Measurements from ENCODE around the gene ZMIZ1.

The ZMIZ1 gene

DNA sequence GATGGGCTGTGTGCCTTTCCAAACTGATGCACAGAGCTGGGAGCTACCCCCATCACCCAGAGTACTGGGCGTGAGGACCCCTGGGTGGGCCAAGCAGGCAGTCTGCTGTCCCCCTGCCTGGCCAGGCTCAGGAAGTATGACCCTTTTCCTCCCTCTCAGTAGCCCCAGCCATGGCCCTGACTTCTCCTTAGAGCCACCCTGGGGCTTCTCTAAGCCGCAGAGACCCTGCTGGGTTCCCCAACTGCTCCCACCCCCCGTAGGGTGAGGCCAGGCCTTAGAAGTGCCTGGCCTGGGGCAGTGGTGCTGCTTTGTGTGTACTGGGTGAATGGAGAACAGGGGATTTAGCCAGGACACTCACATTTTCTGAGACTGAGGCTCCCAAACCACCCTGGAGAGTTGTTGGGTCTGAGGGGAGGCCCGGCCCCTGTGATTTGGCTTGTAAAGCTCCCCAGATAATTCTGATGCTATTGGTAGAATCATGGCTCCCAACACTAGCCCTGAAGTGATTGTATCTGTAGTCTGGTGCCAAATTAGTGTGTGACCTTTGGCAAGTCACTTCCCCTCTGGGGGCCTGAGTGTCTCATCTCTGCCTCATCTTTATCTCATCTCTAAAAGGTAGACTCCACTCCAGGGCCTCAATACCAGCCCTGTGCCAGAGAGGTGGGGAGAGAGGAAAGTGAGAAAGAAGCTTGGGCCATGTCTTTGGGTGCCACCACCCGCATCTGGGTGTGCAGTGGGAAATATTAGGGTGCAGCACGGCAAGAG, 178.8 kb downstream of the ZMIZ1 start:
- Histone ChIP-seq H2AK5ac (ENCODE audit: low read length, severe bottlenecking) (no peak overlapping the region), H4K91ac (ENCODE audit: low read length) (peak overlapping the region; percentile 90), H3K9ac (ENCODE audit: low read length) (no peak overlapping the region), H2BK120ac (ENCODE audit: low read depth, low read length) (peak overlapping the region; percentile 77), H3K9me3 (ENCODE audit: control insufficient read depth, low read length) (no peaks in the 10 kb centered on the region), H2BK5ac (ENCODE audit: low read depth, low read length, poor library complexity, severe bottlenecking) (no peak overlapping the region), H3K4me3 (ENCODE audit: insufficient read depth in 1 of 2, low read depth in 1 of 2, low read length in 2 of 2) (no peak overlapping the region), H3K18ac (ENCODE audit: low read depth in 1 of 2, low read length in 2 of 2) (peak overlapping the region; percentile 63 to 81), H3K27ac (ENCODE audit: low read length, poor library complexity, severe bottlenecking) (no peak overlapping the region), H2BK12ac (ENCODE audit: low read length in 2 of 2) (peak overlapping the region; percentile 12 to 59), H3K4ac (ENCODE audit: low read depth in 1 of 2, low read length in 2 of 2) (peak overlapping the region; percentile 30 to 53), H4K8ac (ENCODE audit: low read length) (peak overlapping the region; percentile 0), H3K4me1 (ENCODE audit: control insufficient read depth, insufficient read depth, low read depth, low read length) (peaks cover 51% of the 10 kb centered on the region), H3K4me2 (ENCODE audit: low read length, poor library complexity, severe bottlenecking) (no peak overlapping the region), H3K27me3 (ENCODE audit: control insufficient read depth in 1 of 2, insufficient read depth in 1 of 2, low read length in 2 of 2) (no peaks in the 10 kb centered on the region), H2AFZ (ENCODE audit: low read depth, low read length) (no peak overlapping the region), H3K79me1 (replicated peaks; ENCODE audit: low read length, poor library complexity, severe bottlenecking) (peaks cover 53% of the 10 kb centered on the region), H3K36me3 (ENCODE audit: control insufficient read depth in 1 of 2, insufficient read depth in 2 of 2, low read depth in 1 of 2, low read length in 2 of 2) (peaks cover 6 to 52% of the 10 kb centered on the region in 2 experiments), H3K14ac (ENCODE audit: low read length in 2 of 2) (no peak overlapping the region), H3K23ac (ENCODE audit: low read length in 2 of 2) (peak overlapping the region in 1 of 2 experiments; percentile 16), H2BK15ac (ENCODE audit: low read depth, poor library complexity, severe bottlenecking) (peak overlapping the region; percentile 63)
- 93% methylated on average over 6 of the region's 6 CpGs for WGBS
- no peak for DNase-seq

DNA sequence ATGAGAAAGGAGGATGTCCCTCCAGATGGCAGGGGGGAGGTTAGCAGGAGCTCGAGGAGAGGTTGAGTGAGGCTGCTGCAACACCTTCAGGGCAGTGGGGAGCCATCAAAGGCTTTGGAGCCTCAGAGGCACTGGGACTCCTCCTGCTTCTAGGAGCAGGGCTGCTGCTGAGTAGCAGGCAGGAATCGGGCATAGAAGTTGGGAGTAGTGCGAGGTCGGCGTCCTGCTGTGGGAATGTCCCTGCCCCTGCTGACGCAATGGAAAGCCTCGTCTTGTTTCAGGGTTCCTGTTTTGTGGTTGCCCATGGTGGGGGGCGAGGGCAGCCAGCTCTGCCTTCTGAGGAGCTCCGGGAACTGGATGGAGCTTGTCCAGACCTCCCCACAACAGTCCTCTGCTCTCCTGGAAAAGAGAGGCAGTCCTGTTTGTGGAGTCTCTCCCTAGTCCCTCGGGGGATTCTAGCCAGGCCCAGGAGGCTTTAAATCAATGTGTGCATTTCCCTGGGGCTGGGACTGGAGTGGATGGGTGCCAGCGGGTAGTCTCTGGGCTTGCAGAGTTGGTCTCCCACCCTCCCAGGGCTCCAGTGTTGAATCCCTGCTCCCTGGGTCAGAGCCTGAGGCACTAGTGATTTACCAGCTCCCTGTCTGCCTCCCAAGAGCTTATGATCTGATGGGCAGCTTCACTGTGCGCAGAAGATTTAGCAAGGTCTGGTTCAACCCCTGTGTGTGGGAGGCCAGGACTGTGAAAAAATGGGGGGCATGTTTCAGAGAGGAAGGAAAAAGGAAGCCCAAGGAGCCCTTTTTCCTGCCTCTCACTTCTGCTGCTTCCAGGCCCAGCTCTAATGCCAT, 179.8 kb downstream of the ZMIZ1 start:
- Histone ChIP-seq H2BK120ac (ENCODE audit: low read depth, low read length) (no peak overlapping the region), H3K14ac (ENCODE audit: low read length in 2 of 2) (peak overlapping the region in 1 of 2 experiments; percentile 19), H2AFZ (ENCODE audit: low read depth, low read length) (no peak overlapping the region), H4K8ac (ENCODE audit: low read length) (peak overlapping the region; percentile 59), H3K23ac (ENCODE audit: low read length in 2 of 2) (no peak overlapping the region), H2BK15ac (ENCODE audit: low read depth, poor library complexity, severe bottlenecking) (no peak overlapping the region), H3K9me3 (ENCODE audit: control insufficient read depth, low read length) (no peaks in the 10 kb centered on the region), H3K79me1 (replicated peaks; ENCODE audit: low read length, poor library complexity, severe bottlenecking) (peaks cover 60% of the 10 kb centered on the region), H3K18ac (ENCODE audit: low read depth in 1 of 2, low read length in 2 of 2) (peak overlapping the region; percentile 7 to 23), H3K4me1 (ENCODE audit: control insufficient read depth, insufficient read depth, low read depth, low read length) (peaks cover 47% of the 10 kb centered on the region), H3K27me3 (ENCODE audit: control insufficient read depth in 1 of 2, insufficient read depth in 1 of 2, low read length in 2 of 2) (no peaks in the 10 kb centered on the region), H3K9ac (ENCODE audit: low read length) (peak overlapping the region; percentile 3), H3K4me3 (ENCODE audit: insufficient read depth in 1 of 2, low read depth in 1 of 2, low read length in 2 of 2) (no peak overlapping the region), H4K91ac (ENCODE audit: low read length) (peak overlapping the region; percentile 34), H2BK12ac (ENCODE audit: low read length in 2 of 2) (peak overlapping the region; percentile 6 to 21), H3K4me2 (ENCODE audit: low read length, poor library complexity, severe bottlenecking) (no peak overlapping the region), H3K27ac (ENCODE audit: low read length, poor library complexity, severe bottlenecking) (no peak overlapping the region), H3K4ac (ENCODE audit: low read depth in 1 of 2, low read length in 2 of 2) (peak overlapping the region in 1 of 2 experiments; percentile 0), H3K36me3 (ENCODE audit: control insufficient read depth in 1 of 2, insufficient read depth in 2 of 2, low read depth in 1 of 2, low read length in 2 of 2) (peaks cover 16 to 61% of the 10 kb centered on the region in 2 experiments), H2BK5ac (ENCODE audit: low read depth, low read length, poor library complexity, severe bottlenecking) (no peak overlapping the region), H2AK5ac (ENCODE audit: low read length, severe bottlenecking) (no peak overlapping the region)
- DNase-seq: peak; percentile 66
- 75% methylated on average over 11 of the region's 12 CpGs for WGBS

DNA sequence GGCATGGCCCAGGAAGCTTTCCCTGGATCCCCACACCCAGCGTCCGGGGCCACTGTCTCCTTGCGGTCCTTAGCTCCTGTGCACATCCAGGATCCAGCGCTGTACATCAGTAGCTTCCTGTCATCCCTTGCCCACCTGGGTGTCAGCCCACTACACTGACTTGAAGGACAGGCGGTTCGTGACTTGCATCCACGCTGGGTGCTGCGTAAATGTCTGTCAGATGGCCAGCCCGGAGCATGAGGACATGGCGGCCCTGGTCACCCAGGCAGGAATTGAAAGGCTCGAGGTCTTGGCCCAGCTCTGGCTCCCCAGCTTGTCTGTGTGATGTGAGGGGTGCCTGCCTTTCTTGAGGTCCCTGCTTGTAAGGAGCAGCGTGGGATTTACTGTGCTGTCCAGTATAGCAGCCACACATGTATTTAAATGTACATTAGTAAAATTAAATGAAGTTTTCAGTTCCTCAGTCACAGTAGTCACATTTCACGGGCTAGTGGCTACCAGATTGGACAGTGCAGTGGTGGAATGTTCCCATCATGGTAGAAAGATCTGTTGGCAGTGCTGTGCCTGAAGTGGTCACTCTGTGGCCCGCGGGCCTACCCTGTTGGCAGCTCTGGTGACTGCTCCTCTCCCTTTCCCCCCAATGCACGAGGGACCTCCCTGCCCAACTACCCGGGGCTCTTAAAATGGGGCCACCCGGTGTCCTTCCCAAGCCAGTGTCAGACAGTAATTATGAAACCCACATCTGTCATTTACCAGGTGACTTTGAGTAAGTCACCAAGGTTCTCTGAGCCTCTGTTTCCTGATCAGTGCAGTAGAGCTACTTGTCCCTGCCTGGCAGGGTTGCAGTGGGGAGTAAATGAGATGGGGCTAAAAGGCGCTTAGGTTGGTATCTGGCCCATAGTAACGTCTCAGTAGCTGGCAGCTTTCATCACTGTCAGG, 180.7 kb downstream of the ZMIZ1 start:
- Histone ChIP-seq H3K4ac (ENCODE audit: low read depth in 1 of 2, low read length in 2 of 2) (peak overlapping the region in 1 of 2 experiments; percentile 6), H2BK12ac (ENCODE audit: low read length in 2 of 2) (no peak overlapping the region), H3K36me3 (ENCODE audit: control insufficient read depth in 1 of 2, insufficient read depth in 2 of 2, low read depth in 1 of 2, low read length in 2 of 2) (peaks cover 20 to 63% of the 10 kb centered on the region in 2 experiments), H3K14ac (ENCODE audit: low read length in 2 of 2) (no peak overlapping the region), H4K8ac (ENCODE audit: low read length) (no peak overlapping the region), H2BK15ac (ENCODE audit: low read depth, poor library complexity, severe bottlenecking) (no peak overlapping the region), H3K79me1 (replicated peaks; ENCODE audit: low read length, poor library complexity, severe bottlenecking) (peaks cover 66% of the 10 kb centered on the region), H2BK5ac (ENCODE audit: low read depth, low read length, poor library complexity, severe bottlenecking) (no peak overlapping the region), H3K9me3 (ENCODE audit: control insufficient read depth, low read length) (no peaks in the 10 kb centered on the region), H3K4me1 (ENCODE audit: control insufficient read depth, insufficient read depth, low read depth, low read length) (peaks cover 44% of the 10 kb centered on the region), H2AFZ (ENCODE audit: low read depth, low read length) (no peak overlapping the region), H2AK5ac (ENCODE audit: low read length, severe bottlenecking) (no peak overlapping the region), H3K4me3 (ENCODE audit: insufficient read depth in 1 of 2, low read depth in 1 of 2, low read length in 2 of 2) (no peak overlapping the region), H3K23ac (ENCODE audit: low read length in 2 of 2) (no peak overlapping the region), H3K9ac (ENCODE audit: low read length) (peak overlapping the region; percentile 3), H4K91ac (ENCODE audit: low read length) (peak overlapping the region; percentile 64), H3K18ac (ENCODE audit: low read depth in 1 of 2, low read length in 2 of 2) (no peak overlapping the region), H3K27ac (ENCODE audit: low read length, poor library complexity, severe bottlenecking) (no peak overlapping the region), H3K27me3 (ENCODE audit: control insufficient read depth in 1 of 2, insufficient read depth in 1 of 2, low read length in 2 of 2) (no peaks in the 10 kb centered on the region), H2BK120ac (ENCODE audit: low read depth, low read length) (no peak overlapping the region), H3K4me2 (ENCODE audit: low read length, poor library complexity, severe bottlenecking) (no peak overlapping the region)
- over 99% methylated on average over 19 of the region's 20 CpGs for WGBS
- no peak for DNase-seq

All from mesenchymal stem cell (in vitro differentiated cells and primary cell).